Measurements from ENCODE around the gene TIGD1.

Gene TIGD1

GRCh38 chr2:232502511-232502910 is 47.8 kb downstream of the TIGD1 start:
- Histone ChIP-seq H3K4me2 (ENCODE audit: low read depth, low read length) (no peak overlapping the region), H3K27ac (ENCODE audit: low read length) (no peak overlapping the region), H3K9ac (ENCODE audit: low read length) (no peak overlapping the region), H3K4me1 (ENCODE audit: low read length) (no peaks in the 10 kb centered on the region), H3K27me3 (replicated peaks; ENCODE audit: insufficient read depth, low read length) (peaks cover 38% of the 10 kb centered on the region), H3F3A (ENCODE audit: insufficient read depth, low read length) (no peaks in the 10 kb centered on the region), H3K9me2 (replicated peaks; ENCODE audit: insufficient read depth, low read length) (no peaks in the 10 kb centered on the region), H3K4me3 (ENCODE audit: low read length) (no peak overlapping the region), H3K79me2 (ENCODE audit: low read length) (no peaks in the 10 kb centered on the region), H3K36me3 (replicated peaks; ENCODE audit: insufficient read depth, low read length) (no peaks in the 10 kb centered on the region), H2AFZ (ENCODE audit: low read length) (no peak overlapping the region), H3K9me3 (replicated peaks; ENCODE audit: insufficient read depth, low read length) (no peaks in the 10 kb centered on the region), H4K20me1 (ENCODE audit: insufficient read depth, low read length) (no peaks in the 10 kb centered on the region)
- TF ChIP-seq EZH2 (optimal IDR thresholded peaks at IDR 0.05; ENCODE audit: low read depth, low read length) (no peak), CTCF (IDR thresholded peaks at IDR 0.05; ENCODE audit: low read length) (no peak), EZH2phosphoT487 (IDR thresholded peaks at IDR 0.05; ENCODE audit: low read length) (no peak)
- no peak for DNase-seq

DNA sequence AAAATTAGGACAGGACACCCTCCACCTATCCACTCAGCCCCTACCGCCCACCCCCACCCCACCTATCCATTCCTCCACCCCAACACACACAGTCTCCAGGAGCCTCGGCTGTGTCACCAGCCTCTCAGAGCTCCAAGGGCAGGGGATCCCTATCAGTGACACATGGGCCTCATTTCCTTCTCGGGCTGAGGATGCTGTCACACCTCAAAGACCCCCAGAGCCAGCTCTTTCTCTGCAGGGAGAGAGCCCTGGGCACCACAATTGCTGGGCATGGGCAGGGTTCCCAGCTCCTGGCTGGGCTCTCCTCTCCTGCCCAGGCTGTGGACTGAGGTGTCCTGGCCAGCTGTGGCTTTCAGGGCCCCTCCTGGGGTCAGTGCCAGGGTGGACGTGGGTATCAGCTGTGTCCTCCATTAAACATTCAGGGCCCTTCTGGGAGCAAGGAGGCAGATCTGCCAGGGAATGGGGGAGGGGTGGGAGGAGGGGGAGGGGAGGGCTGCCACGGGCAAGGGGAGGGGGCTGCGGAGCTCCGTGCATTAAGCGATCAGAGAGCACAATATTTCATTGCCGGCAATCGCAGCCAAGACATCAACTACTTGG is 48.5 kb downstream of the TIGD1 start:
- Histone ChIP-seq H3K27me3 (replicated peaks; ENCODE audit: insufficient read depth, low read length) (peaks cover 38% of the 10 kb centered on the region), H2AFZ (ENCODE audit: low read length) (no peak overlapping the region), H3K4me2 (ENCODE audit: low read depth, low read length) (no peak overlapping the region), H3K9me2 (replicated peaks; ENCODE audit: insufficient read depth, low read length) (no peaks in the 10 kb centered on the region), H3K36me3 (replicated peaks; ENCODE audit: insufficient read depth, low read length) (no peaks in the 10 kb centered on the region), H3K4me3 (ENCODE audit: low read length) (no peak overlapping the region), H3K9ac (ENCODE audit: low read length) (no peak overlapping the region), H3K9me3 (replicated peaks; ENCODE audit: insufficient read depth, low read length) (no peaks in the 10 kb centered on the region), H4K20me1 (ENCODE audit: insufficient read depth, low read length) (no peaks in the 10 kb centered on the region), H3F3A (ENCODE audit: insufficient read depth, low read length) (no peaks in the 10 kb centered on the region), H3K4me1 (ENCODE audit: low read length) (no peaks in the 10 kb centered on the region), H3K79me2 (ENCODE audit: low read length) (no peaks in the 10 kb centered on the region), H3K27ac (ENCODE audit: low read length) (no peak overlapping the region)
- no peak for DNase-seq
- no peak for TF ChIP-seq CTCF (IDR thresholded peaks at IDR 0.05; ENCODE audit: low read length)
- TF ChIP-seq EZH2 (optimal IDR thresholded peaks at IDR 0.05; ENCODE audit: low read depth, low read length) = no peak
- no peak for TF ChIP-seq EZH2phosphoT487 (IDR thresholded peaks at IDR 0.05; ENCODE audit: low read length)

GRCh38 chr2:232501331-232501771 is 49.0 kb downstream of the TIGD1 start:
- DNase-seq = no peak

More at GRCh38 chr2:232501331-232501771, 49.0 kb downstream of the TIGD1 start:
- no peaks in the 10 kb centered on the region for H3K36me3 ChIP-seq (replicated peaks; ENCODE audit: insufficient read depth, low read length)
- H3F3A ChIP-seq (ENCODE audit: insufficient read depth, low read length) = no peaks in the 10 kb centered on the region
- H4K20me1 ChIP-seq (ENCODE audit: insufficient read depth, low read length) = no peaks in the 10 kb centered on the region
- H3K4me3 ChIP-seq (ENCODE audit: low read length) = no peak overlapping the region
- no peak overlapping the region for H3K27ac ChIP-seq (ENCODE audit: low read length)
- H3K4me1 ChIP-seq (ENCODE audit: low read length) = no peaks in the 10 kb centered on the region
- H3K4me2 ChIP-seq (ENCODE audit: low read depth, low read length) = no peak overlapping the region
- no peaks in the 10 kb centered on the region for H3K9me2 ChIP-seq (replicated peaks; ENCODE audit: insufficient read depth, low read length)
- no peaks in the 10 kb centered on the region for H3K9me3 ChIP-seq (replicated peaks; ENCODE audit: insufficient read depth, low read length)
- H3K27me3 ChIP-seq (replicated peaks; ENCODE audit: insufficient read depth, low read length) = peaks cover 38% of the 10 kb centered on the region
- TF ChIP-seq EZH2phosphoT487 (IDR thresholded peaks at IDR 0.05; ENCODE audit: low read length) (no peak), CTCF (IDR thresholded peaks at IDR 0.05; ENCODE audit: low read length) (no peak)
- H3K79me2 ChIP-seq (ENCODE audit: low read length) = no peaks in the 10 kb centered on the region
- no peak overlapping the region for H3K9ac ChIP-seq (ENCODE audit: low read length)
- H2AFZ ChIP-seq (ENCODE audit: low read length) = no peak overlapping the region

All from MM.1S (cell line).